GM12873 (cell line): ENCODE data around the gene RBMS2.

ENCODE experiments used
- TF ChIP-seq, protein P1 (sequence below): IDR thresholded peaks from 2 replicates; pipeline ENCODE4 v1.5.1; 2012; ENCODE audit warnings: low read depth, mild to moderate bottlenecking, moderate library complexity, low read length, control low read depth; ENCODE audit not compliant: insufficient read depth; ENCODE audit errors: missing control alignments

The RBMS2 gene, protein sequence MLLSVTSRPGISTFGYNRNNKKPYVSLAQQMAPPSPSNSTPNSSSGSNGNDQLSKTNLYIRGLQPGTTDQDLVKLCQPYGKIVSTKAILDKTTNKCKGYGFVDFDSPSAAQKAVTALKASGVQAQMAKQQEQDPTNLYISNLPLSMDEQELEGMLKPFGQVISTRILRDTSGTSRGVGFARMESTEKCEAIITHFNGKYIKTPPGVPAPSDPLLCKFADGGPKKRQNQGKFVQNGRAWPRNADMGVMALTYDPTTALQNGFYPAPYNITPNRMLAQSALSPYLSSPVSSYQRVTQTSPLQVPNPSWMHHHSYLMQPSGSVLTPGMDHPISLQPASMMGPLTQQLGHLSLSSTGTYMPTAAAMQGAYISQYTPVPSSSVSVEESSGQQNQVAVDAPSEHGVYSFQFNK

GRCh38 chr12:56521590-56522371 lies at the start of gene RBMS2:
TSS of gene RBMS2 (plus strand) at chr12:56521820. CDS start at chr12:56522024, 204 bp downstream.
- TF ChIP-seq, protein P1, sequence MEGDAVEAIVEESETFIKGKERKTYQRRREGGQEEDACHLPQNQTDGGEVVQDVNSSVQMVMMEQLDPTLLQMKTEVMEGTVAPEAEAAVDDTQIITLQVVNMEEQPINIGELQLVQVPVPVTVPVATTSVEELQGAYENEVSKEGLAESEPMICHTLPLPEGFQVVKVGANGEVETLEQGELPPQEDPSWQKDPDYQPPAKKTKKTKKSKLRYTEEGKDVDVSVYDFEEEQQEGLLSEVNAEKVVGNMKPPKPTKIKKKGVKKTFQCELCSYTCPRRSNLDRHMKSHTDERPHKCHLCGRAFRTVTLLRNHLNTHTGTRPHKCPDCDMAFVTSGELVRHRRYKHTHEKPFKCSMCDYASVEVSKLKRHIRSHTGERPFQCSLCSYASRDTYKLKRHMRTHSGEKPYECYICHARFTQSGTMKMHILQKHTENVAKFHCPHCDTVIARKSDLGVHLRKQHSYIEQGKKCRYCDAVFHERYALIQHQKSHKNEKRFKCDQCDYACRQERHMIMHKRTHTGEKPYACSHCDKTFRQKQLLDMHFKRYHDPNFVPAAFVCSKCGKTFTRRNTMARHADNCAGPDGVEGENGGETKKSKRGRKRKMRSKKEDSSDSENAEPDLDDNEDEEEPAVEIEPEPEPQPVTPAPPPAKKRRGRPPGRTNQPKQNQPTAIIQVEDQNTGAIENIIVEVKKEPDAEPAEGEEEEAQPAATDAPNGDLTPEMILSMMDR, result no peak

GRCh38 chr12:56474389-56474788 lies 47.2 kb upstream of the RBMS2 start:
- TF ChIP-seq, protein P1, result no peak

GRCh38 chr12:56476143-56476542 lies 45.5 kb upstream of the RBMS2 start:
- TF ChIP-seq, protein P1, result no peak

DNA sequence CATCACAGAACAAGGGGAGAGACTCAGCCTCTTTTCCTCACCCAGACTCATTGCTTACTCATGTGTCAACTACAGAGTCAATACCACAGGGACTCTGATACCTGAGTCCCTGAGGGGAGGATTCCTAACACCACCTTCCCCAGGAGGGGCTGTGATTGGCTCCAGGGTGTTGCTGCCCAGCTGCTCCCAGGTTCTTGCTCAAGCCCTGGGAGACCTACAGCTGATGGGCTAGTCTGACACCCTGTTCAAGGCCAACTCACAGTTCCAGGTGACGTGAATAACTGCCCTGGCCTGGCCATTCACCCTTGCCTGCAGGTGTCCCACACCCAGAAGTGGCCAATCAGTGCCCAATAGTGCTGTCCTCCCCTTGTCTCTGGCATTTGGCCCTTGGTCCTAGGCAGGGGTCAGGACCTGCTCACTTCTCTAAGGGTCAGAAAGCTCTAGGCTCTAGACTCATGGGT lies 44.6 kb upstream of the RBMS2 start:
- TF ChIP-seq, protein P1, result no peak

GRCh38 chr12:56477521-56478225 lies 43.9 kb upstream of the RBMS2 start:
- TF ChIP-seq, protein P1, result no peak

DNA sequence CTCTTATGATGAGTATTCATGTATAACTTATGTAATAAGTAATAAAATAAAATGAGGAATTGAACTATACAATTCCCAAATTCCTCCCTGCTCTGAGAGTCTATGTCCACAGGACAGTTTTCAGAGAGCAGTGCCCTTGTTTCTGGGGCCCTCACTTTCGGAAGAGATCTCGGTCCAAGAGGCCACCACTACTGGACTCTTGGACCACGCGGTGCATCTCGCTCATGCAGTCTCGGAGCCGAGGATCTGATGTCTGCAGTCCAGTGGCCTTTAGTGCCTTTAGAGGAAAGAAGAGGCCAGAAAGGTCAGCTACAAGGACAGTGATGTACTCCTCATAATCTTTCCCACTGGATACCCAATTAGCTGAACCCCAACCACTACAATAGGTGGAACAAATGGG lies 42.0 kb upstream of the RBMS2 start:
- TF ChIP-seq, protein P1, result no peak

GRCh38 chr12:56484566-56484965 lies 37.1 kb upstream of the RBMS2 start:
- TF ChIP-seq, protein P1, result no peak
